NCI-H1417 (cell line): ENCODE measurements around the gene PHF10.
"Not testable (repeated sequence)": the region's sequence is repeated elsewhere in the genome, so short reads cannot be mapped to it uniquely, and the experiment has no call there.

Source experiments
- DNase-seq, 3 experiments: peaks; one replicate each; lab custom pipeline; 2025; lab: John Stamatoyannopoulos, UW

Gene PHF10

GRCh38 chr6:169724494-169725124 lies at the start of gene PHF10:
Gene PHF10, minus strand, starts transcription at chr6:169724500. Its CDS starts 569 bp downstream, at chr6:169723931.
- peak; percentile 67 to 98 (median 92) for DNase-seq

- no peak for DNase-seq
These were observed 42.8 kb upstream of the PHF10 start for GRCh38 chr6:169766921-169767736.

DNA sequence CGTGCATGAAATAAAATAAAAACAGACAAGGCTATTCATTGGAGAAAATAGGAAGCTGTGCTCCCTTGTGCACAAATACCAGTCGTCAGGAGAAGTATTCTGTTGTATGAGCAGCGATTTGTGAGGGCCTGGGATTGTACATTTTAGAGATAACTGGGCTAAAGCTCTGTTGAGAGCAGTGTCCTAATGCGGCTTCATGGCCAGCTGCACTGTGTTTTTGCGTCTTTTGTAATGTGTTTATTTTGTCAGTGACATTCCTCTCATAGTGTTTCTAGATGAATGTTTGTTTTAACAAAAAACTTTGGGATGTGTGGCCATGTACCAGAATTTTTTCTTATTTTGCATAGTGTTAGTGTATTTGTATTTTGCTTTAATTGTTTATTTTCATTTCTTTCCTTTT lies 41.9 kb upstream of the PHF10 start:
- no peak for DNase-seq

DNA sequence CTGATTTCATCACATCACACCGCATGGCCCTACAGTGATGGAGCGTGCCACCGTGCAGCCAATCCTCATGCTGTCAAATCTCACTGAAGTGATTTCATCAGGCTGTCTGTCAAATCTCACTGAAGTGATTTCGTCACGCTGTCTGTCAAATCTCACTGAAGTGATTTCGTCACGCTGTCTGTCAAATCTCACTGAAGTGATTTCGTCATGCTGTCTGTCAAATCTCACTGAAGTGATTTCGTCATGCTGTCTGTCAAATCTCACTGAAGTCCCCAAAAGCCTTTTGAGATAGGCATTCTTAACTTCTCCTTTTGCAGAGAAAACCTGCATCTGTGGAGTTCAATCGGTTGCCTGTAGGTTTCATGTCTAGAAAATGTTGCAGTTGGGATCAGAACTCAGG lies 41.5 kb upstream of the PHF10 start:
- not testable (repeated sequence) for DNase-seq

DNA sequence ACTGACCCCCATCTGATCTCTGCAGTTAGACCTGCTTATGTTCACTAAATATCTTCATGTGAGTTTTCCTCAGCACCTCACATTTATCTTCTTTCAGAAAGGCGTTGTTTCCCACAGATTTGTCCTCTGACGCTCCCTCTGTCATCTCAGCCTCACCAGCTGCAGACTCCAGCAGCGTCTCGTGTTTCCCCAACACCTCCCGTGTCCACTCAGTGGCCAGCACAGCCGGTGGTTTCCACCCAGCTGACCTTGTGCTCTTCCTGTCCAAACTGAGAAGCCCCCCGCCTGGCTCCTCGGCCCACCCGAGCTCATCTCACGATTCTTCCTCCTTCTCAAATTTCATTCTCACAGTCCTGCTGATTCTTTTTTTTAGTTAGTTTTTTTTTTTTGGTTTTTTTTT lies 39.6 kb upstream of the PHF10 start:
- DNase-seq = no peak

- no peak for DNase-seq
These were observed 39.0 kb upstream of the PHF10 start for GRCh38 chr6:169763308-169763707.

GRCh38 chr6:169755162-169755561 lies 30.9 kb upstream of the PHF10 start:
- DNase-seq = no peak

DNA sequence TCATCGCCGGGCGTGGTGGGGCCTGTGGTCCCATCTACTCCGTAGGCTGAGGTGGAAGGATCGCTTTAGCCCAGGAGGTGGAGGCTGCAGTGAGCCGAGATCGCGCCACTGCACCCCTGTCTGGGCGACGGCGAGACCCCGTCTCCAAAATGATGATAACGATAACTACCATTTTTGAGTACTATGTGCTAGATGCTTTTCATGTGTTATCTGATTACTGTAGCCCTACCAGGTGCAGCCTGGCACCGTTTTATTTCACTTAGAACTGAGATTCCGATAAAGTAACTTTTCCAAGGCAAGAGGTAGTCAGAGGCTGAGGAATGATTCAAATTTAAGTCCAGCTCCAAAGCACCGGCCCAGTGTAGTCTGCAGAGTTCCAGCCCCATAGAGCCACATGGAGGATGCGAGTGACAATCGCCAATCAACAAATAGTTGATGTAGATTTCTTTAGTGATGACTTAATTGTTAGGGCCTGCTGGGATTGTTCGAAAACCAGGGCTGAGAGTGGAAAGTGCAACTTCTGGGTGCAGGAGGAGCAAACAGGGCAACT lies 27.8 kb upstream of the PHF10 start:
- peak in 2 of 3 experiments; percentile 54 to 70 for DNase-seq

- peak; percentile 95 to 99 (median 99) for DNase-seq
These were observed 27.2 kb upstream of the PHF10 start, which contains the start of the genes DYNLT2 and ERMARD for GRCh38 chr6:169751242-169752073. Gene DYNLT2, minus strand, starts transcription at chr6:169751572. Its CDS starts 114 bp downstream, at chr6:169751458. Gene ERMARD, plus strand, starts transcription at chr6:169751622. Its CDS starts 36 bp downstream, at chr6:169751658.

DNA sequence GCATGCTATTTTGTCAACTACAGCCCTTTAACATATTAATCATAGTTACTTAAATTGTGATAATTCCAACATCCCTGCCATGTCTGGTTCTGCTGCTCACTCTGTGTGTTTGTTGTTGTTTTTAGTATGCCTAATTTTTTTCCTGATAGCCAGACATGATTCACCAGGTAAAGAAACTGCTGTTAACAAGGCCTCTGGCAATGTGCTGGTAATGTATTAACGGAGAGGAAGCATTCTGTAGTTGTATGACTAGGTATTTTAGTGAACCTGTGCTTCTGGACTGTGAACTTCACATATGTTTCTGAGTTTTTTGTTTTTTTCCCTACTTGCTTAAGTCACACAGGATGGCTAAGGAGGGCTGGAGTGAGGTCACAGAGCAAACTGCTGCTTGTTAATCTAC lies 22.3 kb upstream of the PHF10 start:
- DNase-seq = no peak

DNA sequence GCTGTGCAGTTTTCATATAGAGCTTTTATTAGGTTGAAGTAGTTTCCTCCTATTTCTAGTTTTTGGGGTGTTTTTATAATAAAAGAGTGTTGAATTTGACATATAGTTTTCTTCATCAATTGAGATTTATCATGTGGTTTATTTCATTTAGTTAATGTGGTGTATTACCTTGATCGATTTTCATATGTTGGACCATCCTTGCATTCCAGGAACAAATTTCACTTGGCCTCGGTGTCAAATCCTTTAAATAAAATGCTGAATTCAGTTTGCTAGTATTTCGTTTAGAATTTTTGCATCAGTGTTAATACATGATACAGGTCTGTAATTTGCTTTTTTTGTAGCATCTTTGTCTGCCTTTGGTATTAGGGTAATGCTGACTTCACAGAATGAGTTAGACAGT lies 21.1 kb upstream of the PHF10 start:
- DNase-seq = no peak

- DNase-seq = no peak
These were observed 17.0 kb upstream of the PHF10 start for GRCh38 chr6:169741344-169741743.

- DNase-seq = peak in 1 of 3 experiments; percentile 43
These were observed 14.8 kb upstream of the PHF10 start for GRCh38 chr6:169738976-169739529.

GRCh38 chr6:169738204-169738975 lies 14.1 kb upstream of the PHF10 start:
- DNase-seq = peak; percentile 12 to 82 (median 70)

- no peak for DNase-seq
These were observed 5.7 kb upstream of the PHF10 start for GRCh38 chr6:169729961-169730360.

DNA sequence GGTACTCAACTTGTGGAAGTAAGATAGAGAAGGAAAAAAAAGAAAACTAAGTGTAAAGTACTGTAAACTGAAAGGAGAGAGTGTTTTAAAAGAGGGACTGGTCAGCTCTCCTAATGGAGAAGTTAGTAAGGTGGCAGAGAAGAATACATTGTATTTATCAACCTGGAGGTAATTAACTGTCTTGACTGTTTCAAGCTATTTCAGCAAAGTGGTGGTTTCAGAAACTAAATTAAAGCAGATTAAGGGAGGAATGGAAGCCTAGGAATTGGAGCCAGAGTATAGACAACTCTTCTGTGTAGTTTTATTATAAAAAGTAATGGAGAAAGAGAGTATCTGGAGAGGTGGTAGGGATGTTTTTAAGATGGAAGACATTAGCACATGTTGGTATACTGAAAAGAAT lies 2.7 kb upstream of the PHF10 start:
- no peak for DNase-seq

GRCh38 chr6:169726049-169726400 lies 1.7 kb upstream of the PHF10 start:
- DNase-seq = peak in 1 of 3 experiments; percentile 46

DNA sequence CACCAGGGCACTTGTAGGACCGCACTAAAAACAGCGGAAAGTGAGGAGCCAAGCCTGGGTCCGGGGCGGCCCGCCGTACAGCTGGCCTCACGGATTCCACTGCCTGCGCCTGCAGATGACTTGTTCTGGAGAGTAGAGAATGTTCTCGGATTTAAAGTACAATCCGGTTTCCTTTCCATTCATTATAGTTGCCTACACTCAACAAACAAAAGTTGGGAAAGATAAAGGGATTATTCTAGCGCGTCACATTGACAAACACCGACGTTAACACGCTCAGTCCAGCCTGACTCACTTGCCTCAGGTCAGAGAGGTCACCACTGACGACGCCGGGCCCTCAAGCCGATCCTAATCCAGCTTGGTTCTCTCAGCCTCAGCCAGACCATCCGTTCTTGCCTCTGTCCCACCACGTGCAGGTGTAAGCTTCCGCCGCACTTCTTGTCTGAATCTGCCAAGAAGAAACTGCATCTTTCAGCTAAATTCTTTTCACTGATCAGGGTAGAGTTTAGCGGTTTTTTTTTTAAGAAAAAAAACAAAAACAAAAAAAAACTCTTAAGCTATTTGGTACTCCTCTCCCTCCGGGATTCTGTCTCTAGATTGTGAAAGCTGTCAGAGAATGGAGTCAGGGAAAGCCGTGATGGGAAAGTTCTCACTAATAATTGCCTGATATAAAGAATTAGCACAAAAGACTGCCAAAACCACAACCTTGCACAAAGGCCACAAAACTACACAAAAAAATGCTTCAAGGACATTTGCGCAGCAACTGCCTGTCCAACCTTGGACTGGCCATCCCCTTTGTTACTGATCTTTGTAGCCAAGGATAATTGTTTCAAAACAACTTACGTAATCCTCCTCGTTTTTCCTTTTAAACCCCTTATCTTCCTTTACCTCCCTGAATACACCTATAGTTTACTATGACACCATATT lies 1.1 kb upstream of the PHF10 start:
- DNase-seq = peak in 2 of 3 experiments; percentile 28 to 89

- peak in 2 of 3 experiments; percentile 53 to 81 for DNase-seq
These were observed 258 bp downstream of the PHF10 start for GRCh38 chr6:169723991-169724493.
